H9 (cell line): ENCODE results near the gene CTNNA1. TPM values are rescaled to one million over a fixed set of nuclear protein-coding genes. Genes with fewer than 3 reads are reported as not detected.

Source experiments
- DNase-seq: peaks from one replicate; pipeline ENCODE4 v3.0.0-alpha.2; 2017
- H2AFZ ChIP-seq: one replicate; pipeline ENCODE4 v1.6.1; 2013; ENCODE audit warnings: mild to moderate bottlenecking, low read length, control low read depth, moderate library complexity
- H2AK5ac ChIP-seq: 2 replicates; pipeline ENCODE4 v1.6.1; 2013; ENCODE audit warnings: low read length, control low read depth, mixed read lengths; ENCODE audit not compliant: insufficient read length
- H2BK120ac ChIP-seq: one replicate; pipeline ENCODE4 v1.6.1; 2013; ENCODE audit warnings: low read depth, mild to moderate bottlenecking, low read length, control low read depth, inconsistent platforms; ENCODE audit not compliant: poor library complexity, severe bottlenecking
- H2BK12ac ChIP-seq: 2 replicates; pipeline ENCODE4 v1.6.1; 2013; ENCODE audit warnings: low read length, control low read depth, mixed read lengths, low read depth; ENCODE audit not compliant: insufficient read length
- H2BK15ac ChIP-seq: 2 replicates; pipeline ENCODE4 v1.6.1; 2013; ENCODE audit warnings: low read depth, low read length, control low read depth
- H2BK20ac ChIP-seq: one replicate; pipeline ENCODE4 v1.6.1; 2013; ENCODE audit warnings: low read depth, mild to moderate bottlenecking, low read length, control low read depth, inconsistent platforms; ENCODE audit not compliant: poor library complexity, severe bottlenecking
- H2BK5ac ChIP-seq: 2 replicates; pipeline ENCODE4 v1.6.1; 2013; ENCODE audit warnings: low read length, control low read depth, mixed read lengths; ENCODE audit not compliant: insufficient read length
- H3K14ac ChIP-seq: 2 replicates; pipeline ENCODE4 v1.6.1; 2013; ENCODE audit warnings: low read length, control low read depth; ENCODE audit not compliant: insufficient read depth
- H3K18ac ChIP-seq: 2 replicates; pipeline ENCODE4 v1.6.1; 2013; ENCODE audit warnings: low read depth, mild to moderate bottlenecking, mixed read lengths, low read length, control low read depth; ENCODE audit not compliant: insufficient read length
- H3K23ac ChIP-seq: 2 replicates; pipeline ENCODE4 v1.6.1; 2013; ENCODE audit warnings: low read length, control low read depth, mixed read lengths, low read depth; ENCODE audit not compliant: insufficient read length
- H3K23me2 ChIP-seq: 2 replicates; pipeline ENCODE4 v1.6.1; 2013; ENCODE audit warnings: low read depth, mild to moderate bottlenecking, mixed read lengths, low read length, control low read depth; ENCODE audit not compliant: insufficient read length, poor library complexity, severe bottlenecking
- H3K27ac ChIP-seq: 2 replicates; pipeline ENCODE4 v1.5.1; 2013; ENCODE audit warnings: low read length, control low read depth, mixed read lengths, low read depth; ENCODE audit not compliant: insufficient read length
- H3K27me3 ChIP-seq: 2 replicates; pipeline ENCODE4 v1.6.1; 2013; ENCODE audit warnings: low read length, control low read depth, inconsistent platforms; ENCODE audit not compliant: insufficient read depth
- H3K4ac ChIP-seq: 2 replicates; pipeline ENCODE4 v1.6.1; 2013; ENCODE audit warnings: low read depth, mild to moderate bottlenecking, control low read depth, inconsistent platforms, low read length, moderate library complexity
- H3K4me1 ChIP-seq: 2 replicates; pipeline ENCODE4 v1.6.1; 2013; ENCODE audit warnings: low read length, control low read depth, inconsistent platforms; ENCODE audit not compliant: insufficient read depth
- H3K4me2 ChIP-seq: 2 replicates; pipeline ENCODE4 v1.6.1; 2013; ENCODE audit warnings: low read length, control low read depth, mixed read lengths; ENCODE audit not compliant: insufficient read length, insufficient read depth
- H3K56ac ChIP-seq: 2 replicates; pipeline ENCODE4 v1.6.1; 2013; ENCODE audit warnings: low read depth, mild to moderate bottlenecking, mixed read lengths, low read length, control low read depth; ENCODE audit not compliant: insufficient read length
- H3K79me1 ChIP-seq: 2 replicates; pipeline ENCODE4 v1.6.1; 2013; ENCODE audit warnings: low read depth, mild to moderate bottlenecking, moderate library complexity, low read length, control low read depth, inconsistent platforms; ENCODE audit not compliant: insufficient read depth, poor library complexity, severe bottlenecking
- H3K79me2 ChIP-seq: 2 replicates; pipeline ENCODE4 v1.6.1; 2013; ENCODE audit warnings: low read length, control low read depth, inconsistent platforms; ENCODE audit not compliant: insufficient read depth
- H3K9ac ChIP-seq: 2 replicates; pipeline ENCODE4 v1.6.1; 2013; ENCODE audit warnings: low read length, control low read depth, mixed read lengths; ENCODE audit not compliant: insufficient read length; ENCODE audit errors: extremely low read depth
- H3K9me3 ChIP-seq: one replicate; pipeline ENCODE4 v1.6.1; 2013; ENCODE audit warnings: low read depth, low read length, inconsistent platforms; ENCODE audit not compliant: control insufficient read depth
- H3T11ph ChIP-seq: one replicate; pipeline ENCODE4 v1.6.1; 2013; ENCODE audit warnings: mild to moderate bottlenecking, low read length, control low read depth, inconsistent platforms
- H4K20me1 ChIP-seq: one replicate; pipeline ENCODE4 v1.6.1; 2013; ENCODE audit not compliant: control insufficient read depth, insufficient read length, insufficient read depth
- H4K5ac ChIP-seq: 2 replicates; pipeline ENCODE4 v1.6.1; 2013; ENCODE audit warnings: low read depth, mild to moderate bottlenecking, mixed read lengths, low read length, control low read depth; ENCODE audit not compliant: insufficient read length
- H4K8ac ChIP-seq: replicated peaks from 2 replicates; pipeline ENCODE4 v1.6.1; 2013; ENCODE audit warnings: low read length, control low read depth, mixed read lengths, low read depth; ENCODE audit not compliant: insufficient read length
- H4K91ac ChIP-seq: 2 replicates; pipeline ENCODE4 v1.6.1; 2013; ENCODE audit warnings: low read depth, mild to moderate bottlenecking, moderate library complexity, mixed read lengths, low read length, control low read depth; ENCODE audit not compliant: insufficient read length
- H3K27ac Mint-ChIP-seq, 3 experiments: 2 replicates in 2 of 3; 3 replicates in 1 of 3; pipeline ENCODE4 v1.8.0; 2020 to 2021; ENCODE audit warnings: mixed read lengths in 3 of 3, mild to moderate bottlenecking in 1 of 3, moderate library complexity in 1 of 3
- H3K27me3 Mint-ChIP-seq: 2 replicates; pipeline ENCODE4 v1.8.0; 2021; ENCODE audit warnings: low read depth, mild to moderate bottlenecking, moderate library complexity, mixed read lengths
- H3K36me3 Mint-ChIP-seq, 3 experiments: 2 replicates in 2 of 3; 3 replicates in 1 of 3; pipeline ENCODE4 v1.8.0; 2020 to 2021; ENCODE audit warnings: low read depth in 3 of 3, mixed read lengths in 3 of 3; ENCODE audit not compliant: insufficient read depth in 1 of 3
- H3K4me1 Mint-ChIP-seq, 2 experiments: 2 replicates each; pipeline ENCODE4 v1.8.0; 2020; ENCODE audit warnings: mixed read lengths in 2 of 2
- H3K4me3 Mint-ChIP-seq, 2 experiments: 2 replicates in 1 of 2; 3 replicates in 1 of 2; pipeline ENCODE4 v1.8.0; 2020 to 2021; ENCODE audit warnings: mild to moderate bottlenecking in 2 of 2, mixed read lengths in 2 of 2, moderate library complexity in 1 of 2
- H3K9me3 Mint-ChIP-seq, 2 experiments: 2 replicates in 1 of 2; 3 replicates in 1 of 2; pipeline ENCODE4 v1.8.0; 2020; ENCODE audit warnings: mild to moderate bottlenecking in 2 of 2, mixed read lengths in 2 of 2, moderate library complexity in 1 of 2
- CTCF ChIP-seq: fragments of 200-600 bp; sonication (generic); conservative IDR thresholded peaks from 3 replicates; pipeline ENCODE4 v1.8.0; 2021; ENCODE audit warnings: antibody characterized with exemption, mild to moderate bottlenecking
- WGBS: extraction: QIAGEN DNeasy Blood & Tissue Kit; methylation state at CpG from one replicate; pipeline ENCODE4 v1.1.7; 2013; ENCODE audit warnings: missing lambda C conversion rate, low lambda C conversion rate, mixed read lengths; ENCODE audit not compliant: insufficient read length; ENCODE audit errors: extremely low coverage; 5-methylcytosine and 5-hydroxymethylcytosine counted together
- total RNA-seq: library from RNA; stranded (reverse); gene quantifications from 2 replicates; pipeline ENCODE4 v1.2.1, GENCODE V29; 2021

The CTNNA1 gene
- total RNA-seq, 1 experiment from 2014 or later = 354 TPM

GRCh38 chr5:138829341-138829740 is 76.1 kb downstream of the CTNNA1 start:
- Histone ChIP-seq H3K79me1 (peaks cover 3% of the 10 kb centered on the region), H3K14ac (no peak overlapping the region), H4K8ac (no peak overlapping the region), H3K9ac (no peak overlapping the region), H2BK15ac (no peak overlapping the region), H3K18ac (no peak overlapping the region), H2BK12ac (no peak overlapping the region), H4K20me1 (no peaks in the 10 kb centered on the region), H2BK20ac (no peak overlapping the region), H2AFZ (no peak overlapping the region), H2BK5ac (no peak overlapping the region), H3K79me2 (no peaks in the 10 kb centered on the region), H2AK5ac (no peak overlapping the region), H3K27me3 (no peaks in the 10 kb centered on the region), H3K4ac (no peak overlapping the region), H3K27ac (no peak overlapping the region), H3K9me3 (no peaks in the 10 kb centered on the region), H4K5ac (no peak overlapping the region), H3K4me2 (no peak overlapping the region), H3K56ac (no peak overlapping the region), H4K91ac (no peak overlapping the region), H2BK120ac (no peak overlapping the region), H3K23me2 (no peaks in the 10 kb centered on the region), H3K4me1 (peaks cover 6% of the 10 kb centered on the region; the same call in 1 of the 2 replicates), H3K23ac (no peak overlapping the region), H3T11ph (no peak overlapping the region)
- no peak for DNase-seq
- Mint-ChIP-seq H3K27ac (peak overlapping the region in 2 of 3 experiments; percentile 45 to 77; a peak in 3 of 7 replicates), H3K9me3 (no peaks in the 10 kb centered on the region), H3K27me3 (no peaks in the 10 kb centered on the region), H3K4me3 (no peak overlapping the region), H3K36me3 (peaks cover 29 to 51% (median 42%) of the 10 kb centered on the region in 3 experiments), H3K4me1 (peaks cover 49 to 54% of the 10 kb centered on the region in 2 experiments)
- no peak for TF ChIP-seq CTCF
- WGBS = no CpG with 5 or more reads among the region's 3 CpGs
